NCI-H524 (cell line): ENCODE results near the gene PHYHIPL.

ENCODE experiments used
- DNase-seq, 2 experiments: peaks; one replicate each; lab custom pipeline; 2025; lab: John Stamatoyannopoulos, UW

Gene PHYHIPL

GRCh38 chr10:59255463-59255862 is 79.0 kb downstream of the PHYHIPL start:
- DNase-seq: no peak

DNA sequence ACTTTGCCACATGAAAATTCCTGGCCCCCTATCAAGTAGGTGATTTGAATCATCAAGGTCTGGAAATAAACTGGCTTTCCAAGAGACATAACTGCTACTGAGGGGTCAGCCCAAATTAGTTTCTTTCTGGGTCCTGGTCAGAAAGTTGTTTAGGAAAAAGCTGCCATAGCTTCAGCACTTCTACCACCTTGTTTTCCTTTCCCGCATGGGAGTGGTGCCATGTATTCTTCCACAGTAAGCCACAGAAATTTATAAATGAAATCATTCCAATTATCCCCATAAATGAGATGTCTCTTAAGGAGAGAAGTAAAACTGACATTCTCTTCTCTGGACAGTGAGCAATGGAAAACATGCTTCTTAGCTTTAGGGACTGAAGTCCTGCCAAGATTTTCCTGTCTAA is 80.8 kb downstream of the PHYHIPL start:
- no peak for DNase-seq

DNA sequence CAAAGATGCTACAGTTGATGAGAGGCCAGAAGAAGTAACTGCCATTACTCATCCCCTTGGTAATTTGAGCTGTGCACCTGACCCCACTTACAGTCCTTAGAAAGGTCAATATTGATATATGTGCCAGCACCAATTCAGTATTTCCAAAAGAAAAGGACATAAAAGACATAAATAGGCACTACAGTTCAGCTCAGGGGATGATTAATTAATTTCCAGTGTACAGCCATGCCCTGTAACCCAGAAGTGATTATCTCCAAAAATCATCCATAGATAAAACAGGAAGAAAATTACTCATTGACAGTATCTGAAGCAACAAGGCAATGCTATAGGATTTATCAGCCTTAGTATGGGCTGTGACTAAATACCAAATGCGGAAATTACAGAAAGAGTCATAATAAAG is 82.4 kb downstream of the PHYHIPL start:
- no peak for DNase-seq

DNA sequence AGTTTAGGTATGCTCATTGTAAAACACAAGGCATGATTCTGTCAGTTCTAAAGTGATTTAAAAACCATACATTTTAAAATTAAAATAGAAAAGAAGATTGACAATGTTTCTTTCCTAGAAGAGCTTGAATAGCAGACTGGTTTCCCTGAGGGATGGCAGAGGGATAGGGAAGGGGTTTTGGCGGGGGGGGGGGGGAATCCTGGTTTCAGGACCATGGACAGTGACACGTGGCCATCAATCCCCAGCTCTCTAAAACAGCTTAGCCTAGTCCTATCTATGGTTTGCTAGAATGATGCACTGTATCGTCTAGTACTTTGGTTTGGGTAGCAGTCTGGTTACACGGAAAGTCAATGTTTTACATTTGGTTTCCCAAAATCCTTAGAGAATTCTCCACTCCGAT is 88.7 kb downstream of the PHYHIPL start:
- no peak for DNase-seq

GRCh38 chr10:59266321-59266720 is 89.9 kb downstream of the PHYHIPL start:
- no peak for DNase-seq

GRCh38 chr10:59268460-59268859 is 92.0 kb downstream of the PHYHIPL start:
- no peak for DNase-seq

- DNase-seq: no peak
Observed at GRCh38 chr10:59269651-59270050, 93.2 kb downstream of the PHYHIPL start.

GRCh38 chr10:59270492-59270891 is 94.0 kb downstream of the PHYHIPL start:
- DNase-seq: no peak

DNA sequence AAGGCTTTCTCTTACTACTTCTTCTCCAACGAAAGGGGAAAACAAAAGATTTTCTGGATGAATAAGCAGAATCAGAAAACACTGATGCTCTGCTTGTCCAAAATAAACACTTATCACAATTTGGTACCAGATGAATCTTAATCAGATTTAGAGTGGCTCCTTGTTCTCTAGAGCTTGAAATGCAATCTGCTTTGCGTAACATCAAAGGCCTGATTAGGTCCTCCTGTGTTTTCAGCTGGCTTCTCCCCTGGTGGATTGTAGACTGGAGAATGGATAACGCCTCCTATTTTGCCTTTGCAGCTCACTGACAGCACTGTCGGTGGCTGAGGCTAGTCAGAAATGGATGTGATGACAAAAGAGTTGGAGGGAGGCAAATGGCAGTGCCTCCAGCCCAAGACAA is 94.7 kb downstream of the PHYHIPL start:
- peak in 1 of 2 experiments; percentile 40 for DNase-seq

GRCh38 chr10:59272061-59272460 is 95.6 kb downstream of the PHYHIPL start:
- peak in 1 of 2 experiments; percentile 0 for DNase-seq

GRCh38 chr10:59273445-59273844 is 97.0 kb downstream of the PHYHIPL start:
- DNase-seq: no peak

DNA sequence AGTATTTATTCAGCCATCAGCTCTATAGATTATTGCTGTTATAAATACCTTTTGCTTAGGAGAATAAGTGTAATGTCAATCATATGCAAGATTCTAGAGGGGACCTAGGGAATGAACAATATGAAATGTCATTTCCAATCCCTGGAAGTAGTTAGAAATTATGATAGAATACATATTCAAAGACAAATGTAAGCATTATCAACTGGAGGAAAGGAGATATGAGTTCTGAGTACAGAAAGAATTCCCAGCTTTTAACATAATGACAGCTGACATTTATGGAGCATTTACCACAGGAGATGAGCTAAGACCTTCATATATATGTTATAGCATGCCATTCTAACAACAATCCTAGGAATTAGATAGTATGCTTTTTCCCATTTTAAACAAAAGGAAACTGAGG is 99.7 kb downstream of the PHYHIPL start:
- DNase-seq: no peak

GRCh38 chr10:59276919-59277318 is 100.5 kb downstream of the PHYHIPL start:
- DNase-seq: no peak

DNA sequence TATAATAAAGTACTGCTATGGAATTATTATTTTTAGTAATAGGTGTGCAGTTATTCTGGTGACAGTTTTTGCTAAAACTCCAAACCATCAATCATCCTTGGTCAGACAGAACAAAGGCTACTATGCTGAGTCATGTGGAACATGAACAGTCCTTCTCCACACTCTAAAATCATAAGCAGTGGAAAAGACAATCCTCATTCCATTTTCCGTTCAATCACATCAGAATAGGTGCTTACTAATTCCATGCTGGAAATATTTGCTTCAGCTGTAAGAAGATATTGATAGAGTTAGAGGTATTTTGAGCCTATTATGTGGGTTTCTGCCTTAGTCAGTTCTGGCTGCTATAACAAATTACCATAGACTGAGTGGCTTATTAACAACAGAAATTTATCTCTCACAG is 103.0 kb downstream of the PHYHIPL start:
- DNase-seq: no peak

DNA sequence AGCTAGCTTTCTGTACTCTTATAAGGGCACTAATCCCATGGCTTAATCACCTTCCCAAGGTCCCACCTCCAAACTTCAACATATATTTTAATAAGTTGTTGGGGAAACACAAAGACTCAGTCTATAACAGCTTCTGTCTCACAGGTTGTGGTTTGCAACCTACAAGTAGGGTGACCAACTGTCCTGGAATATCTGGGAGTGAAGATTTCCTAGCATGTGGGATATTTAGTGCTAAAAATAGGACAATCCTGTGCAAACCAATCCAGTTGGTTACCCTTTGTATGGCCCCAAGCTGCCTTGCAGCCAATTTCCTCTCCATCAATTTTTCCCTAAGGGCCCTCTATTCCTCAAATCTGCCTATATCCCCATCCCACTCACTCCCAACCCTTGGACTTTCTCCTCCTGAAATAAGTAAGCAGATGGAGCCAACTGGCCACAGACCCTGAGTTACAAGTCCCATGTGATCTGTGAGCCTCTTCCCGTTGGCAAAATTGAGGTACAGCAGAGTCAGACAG is 103.6 kb downstream of the PHYHIPL start:
- no peak for DNase-seq

DNA sequence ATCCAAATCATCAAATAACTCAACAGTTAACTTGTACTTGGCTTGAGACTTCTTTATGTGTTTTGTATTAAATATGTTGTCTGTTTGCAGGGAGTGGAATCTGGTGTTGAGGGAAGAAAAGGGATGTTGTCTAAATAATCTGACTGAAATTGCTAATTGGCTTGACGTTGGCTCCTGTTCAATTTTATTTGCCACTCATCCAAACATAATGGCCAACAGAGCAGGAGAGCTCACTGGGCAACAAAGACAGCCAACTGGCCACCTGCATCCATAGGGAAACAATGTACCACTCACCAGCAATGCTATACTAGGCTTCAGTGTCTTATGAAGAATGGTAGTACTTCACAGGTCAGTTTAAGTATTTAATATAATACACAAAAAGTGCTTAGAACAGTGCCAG is 105.4 kb downstream of the PHYHIPL start:
- no peak for DNase-seq

GRCh38 chr10:59283456-59284091 is 107.1 kb downstream of the PHYHIPL start:
- DNase-seq: peak in 1 of 2 experiments; percentile 4

- no peak for DNase-seq
Observed at GRCh38 chr10:59284118-59284975, 107.9 kb downstream of the PHYHIPL start.

GRCh38 chr10:59285073-59285472 is 108.6 kb downstream of the PHYHIPL start:
- no peak for DNase-seq

DNA sequence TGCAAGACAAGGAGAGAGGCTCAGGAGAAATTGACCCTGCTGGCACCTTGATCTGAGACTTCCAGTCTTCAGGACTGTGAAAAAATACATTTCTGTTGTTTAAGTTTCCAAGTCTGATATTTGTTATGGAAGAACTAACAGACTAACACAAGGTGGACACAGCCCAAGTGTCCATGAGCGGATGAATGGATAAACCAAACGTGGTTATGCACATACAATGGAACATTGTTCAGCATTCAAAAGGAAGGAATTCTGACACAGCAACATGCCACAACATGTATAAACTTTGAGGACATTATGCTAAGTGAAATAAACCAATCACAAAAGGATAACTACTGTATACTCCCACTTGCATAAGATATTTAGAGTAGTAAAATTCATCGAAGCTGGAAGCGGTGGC is 109.4 kb downstream of the PHYHIPL start:
- no peak for DNase-seq

DNA sequence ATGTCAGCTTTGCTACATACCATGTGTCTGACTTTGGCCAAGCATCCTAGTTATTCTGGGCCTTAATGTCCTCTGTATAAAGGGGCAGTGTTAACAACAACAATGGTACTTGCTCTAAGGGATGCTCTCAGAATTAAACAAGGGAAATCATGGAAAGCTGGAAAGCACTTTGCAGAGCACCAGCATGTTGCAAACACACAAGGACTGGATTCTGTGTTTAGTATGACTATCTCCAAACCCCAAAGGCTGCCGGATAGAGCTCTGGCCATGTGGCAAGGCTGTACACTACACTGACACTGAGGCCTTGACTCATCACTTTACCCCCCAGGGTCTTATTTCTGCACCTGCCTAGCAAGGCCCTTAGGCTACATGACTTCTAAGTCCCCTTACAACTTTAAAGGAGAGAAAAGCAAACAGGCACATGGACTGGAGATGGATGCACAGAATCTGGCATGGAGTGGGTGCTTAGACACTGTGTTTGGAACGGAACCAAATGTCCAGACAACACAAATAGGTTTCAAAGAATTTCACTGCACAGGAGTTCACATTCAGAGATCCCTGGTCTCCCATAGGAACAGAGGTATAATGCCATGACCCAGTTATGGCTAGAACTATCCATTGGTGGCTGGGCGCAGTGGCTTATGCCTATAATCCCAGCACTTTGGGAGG is 111.3 kb downstream of the PHYHIPL start:
- no peak for DNase-seq

- DNase-seq: no peak
Observed at GRCh38 chr10:59289853-59290252, 113.4 kb downstream of the PHYHIPL start.

DNA sequence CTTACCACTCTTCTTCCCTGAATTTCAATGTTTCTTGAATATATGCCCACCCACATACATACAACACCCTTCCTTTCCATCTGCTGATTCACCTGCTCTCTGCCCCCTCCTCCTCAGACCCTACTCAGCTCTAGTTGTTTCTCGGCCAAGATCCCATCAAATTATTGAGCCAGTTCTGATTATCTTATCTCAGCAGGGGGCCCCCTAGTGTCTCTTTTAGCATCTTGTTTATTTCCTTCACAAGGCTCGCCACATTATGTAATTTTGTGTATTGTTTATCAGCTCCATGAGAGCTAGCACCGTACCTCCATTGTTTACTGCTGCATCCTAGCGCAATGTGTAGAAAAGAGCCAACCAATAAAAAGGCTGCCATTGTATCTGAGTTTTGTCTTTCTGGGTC is 114.0 kb downstream of the PHYHIPL start:
- no peak for DNase-seq
